NOMO-1 (cell line): Measurements from ENCODE around the gene IL10.
A peak's percentile ranks its signal among the peaks of the same experiment; 100 is the strongest.
"Not testable (repeated sequence)": the region's sequence is repeated elsewhere in the genome, so short reads cannot be mapped to it uniquely, and the experiment has no call there.

ENCODE experiments used
- DNase-seq, 2 experiments: peaks; one replicate each; lab custom pipeline; 2025; ENCODE audit not compliant: unreplicated experiment in 2 of 2; lab: John Stamatoyannopoulos, UW

Gene IL10

DNA sequence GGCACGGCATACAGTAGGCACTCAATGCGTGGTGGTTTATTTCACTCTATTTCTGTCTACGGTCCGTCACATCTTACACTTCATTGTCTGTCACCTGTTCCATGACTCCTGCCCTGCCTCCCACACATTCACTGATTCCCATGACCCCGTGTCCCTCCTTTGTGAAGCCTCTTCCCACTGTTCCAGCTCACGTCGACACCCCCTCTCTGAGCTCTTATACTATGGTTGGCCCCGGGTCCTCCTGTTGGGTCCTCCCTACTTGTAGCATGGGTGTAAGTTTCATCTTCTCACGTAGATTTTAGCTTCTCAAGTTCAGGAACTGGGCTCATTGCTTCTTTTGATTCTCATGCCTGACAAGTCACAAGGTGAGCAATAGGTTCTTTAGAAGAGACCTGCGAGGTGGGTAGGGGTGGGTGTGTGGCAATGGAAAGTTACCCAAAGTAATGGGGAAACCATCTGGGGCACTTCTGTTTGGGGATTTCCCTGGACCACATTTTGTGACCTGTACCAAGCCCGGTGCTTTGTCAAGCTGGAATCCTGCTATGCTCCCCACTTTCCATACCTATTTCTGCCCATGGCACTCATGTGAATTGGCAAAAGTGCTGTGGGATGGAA, 22.1 kb upstream of the IL10 start:
- DNase-seq: no peak

DNA sequence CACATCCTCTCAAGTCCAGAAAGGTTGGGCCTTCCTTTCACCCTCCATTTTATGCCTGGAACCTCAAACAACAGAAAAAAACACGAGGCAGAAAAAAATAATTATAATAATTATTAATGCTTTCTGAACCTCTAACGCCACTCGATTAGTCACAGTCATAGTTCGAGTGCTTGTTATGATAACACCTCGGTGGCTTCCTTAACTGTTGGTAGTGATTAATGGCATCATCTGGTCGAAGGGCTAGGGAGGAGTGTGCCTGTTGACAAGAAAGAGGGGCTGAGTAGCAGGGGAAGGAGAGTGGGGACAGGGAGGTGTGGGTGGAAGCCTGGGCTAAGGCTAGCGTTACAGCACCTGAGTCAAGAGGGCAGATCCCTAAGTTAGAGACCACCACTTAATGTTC, 21.3 kb upstream of the IL10 start:
- DNase-seq: no peak

DNA sequence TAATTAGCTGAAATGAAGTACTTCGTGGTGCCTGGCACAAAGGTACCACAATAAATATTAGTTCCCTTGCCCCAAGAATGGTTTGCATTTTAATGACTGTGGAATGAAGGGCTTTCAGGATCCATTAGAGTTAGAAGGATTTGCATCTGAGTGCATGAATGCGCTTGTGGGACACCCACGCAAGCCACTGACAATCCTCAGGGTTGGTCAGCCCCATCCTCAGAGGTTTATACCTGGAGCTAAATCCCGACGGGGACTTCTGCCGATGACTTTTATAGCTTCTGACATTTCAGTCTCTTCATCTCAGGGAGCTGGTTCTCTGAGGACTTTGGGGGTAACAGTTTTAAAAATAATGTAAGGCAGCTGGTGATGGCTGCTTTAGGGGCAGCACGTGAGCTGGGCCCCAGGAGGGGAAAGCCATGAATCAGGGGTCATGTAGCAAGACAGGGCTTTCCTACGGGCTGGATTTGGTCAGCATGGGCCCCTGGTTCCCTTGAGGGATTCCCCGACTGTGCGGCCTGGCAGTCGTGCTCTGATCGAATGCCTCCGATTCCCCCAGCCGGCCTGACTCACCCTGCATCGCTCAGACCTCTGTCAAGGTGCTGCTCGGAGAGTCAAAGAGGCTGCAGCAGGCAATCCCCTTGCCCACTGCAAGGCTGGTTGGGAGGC, 20.8 kb upstream of the IL10 start:
- no peak for DNase-seq

DNA sequence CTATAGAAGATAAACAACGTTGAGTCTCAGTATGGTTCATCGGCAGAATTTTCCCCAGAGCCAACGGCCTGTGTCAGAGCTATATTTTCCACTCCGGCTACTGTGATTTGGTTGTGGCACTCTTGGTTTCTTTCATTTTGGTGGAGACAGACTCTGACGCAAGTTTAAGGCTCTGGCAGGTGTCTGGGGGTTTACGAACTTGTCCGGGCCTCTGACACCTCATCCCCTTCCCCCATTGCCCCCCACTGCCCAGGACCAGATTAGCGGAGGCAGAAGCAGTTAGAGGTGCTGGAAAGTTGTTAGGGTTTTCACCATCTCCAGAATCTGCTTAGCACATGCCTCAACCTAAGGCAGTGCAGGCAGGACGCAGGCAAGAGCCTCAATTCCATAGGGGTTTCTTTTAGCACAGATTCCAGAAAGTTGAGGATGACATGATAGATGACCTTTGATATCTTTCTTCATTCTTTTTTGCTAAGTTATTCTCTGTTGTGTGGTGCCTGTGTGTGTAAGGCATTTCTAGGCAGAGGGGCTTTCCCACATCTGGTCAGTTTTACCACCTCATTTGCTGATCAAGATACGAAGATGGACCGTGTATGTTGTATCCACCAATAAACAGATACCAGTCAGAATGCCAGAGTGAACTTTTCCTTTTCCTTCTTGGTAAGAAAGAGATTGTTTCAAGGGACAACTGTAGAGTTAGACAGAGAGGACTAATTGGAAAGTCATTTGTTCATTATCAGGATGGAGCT, 18.4 kb upstream of the IL10 start:
- DNase-seq: no peak

DNA sequence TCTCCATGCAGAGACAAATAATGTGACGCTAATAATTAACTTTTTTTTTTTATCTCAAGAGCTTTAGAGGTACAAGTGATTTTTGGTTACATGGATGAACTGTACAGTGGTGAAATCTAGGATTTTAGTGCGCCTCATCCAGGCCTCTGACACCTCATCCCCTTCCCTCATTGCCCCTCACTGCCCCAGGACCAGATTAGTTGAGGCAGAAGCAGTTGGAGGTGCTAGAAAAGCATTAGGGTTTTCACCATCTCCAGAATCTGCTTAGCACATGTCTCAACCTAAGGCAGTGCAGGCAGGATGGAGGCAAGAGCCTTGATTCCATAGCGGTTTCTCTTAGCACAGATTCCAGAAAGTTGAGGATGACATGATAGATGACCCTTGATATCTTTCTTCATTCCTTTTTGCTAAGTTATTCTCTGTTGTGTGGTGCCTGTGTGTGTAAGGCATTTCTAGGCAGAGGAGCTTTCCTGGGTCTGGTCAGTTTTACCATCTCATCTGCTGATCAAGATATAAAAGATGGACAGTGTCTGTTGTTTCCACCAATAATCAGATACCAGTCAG, 16.3 kb upstream of the IL10 start:
- no peak for DNase-seq

DNA sequence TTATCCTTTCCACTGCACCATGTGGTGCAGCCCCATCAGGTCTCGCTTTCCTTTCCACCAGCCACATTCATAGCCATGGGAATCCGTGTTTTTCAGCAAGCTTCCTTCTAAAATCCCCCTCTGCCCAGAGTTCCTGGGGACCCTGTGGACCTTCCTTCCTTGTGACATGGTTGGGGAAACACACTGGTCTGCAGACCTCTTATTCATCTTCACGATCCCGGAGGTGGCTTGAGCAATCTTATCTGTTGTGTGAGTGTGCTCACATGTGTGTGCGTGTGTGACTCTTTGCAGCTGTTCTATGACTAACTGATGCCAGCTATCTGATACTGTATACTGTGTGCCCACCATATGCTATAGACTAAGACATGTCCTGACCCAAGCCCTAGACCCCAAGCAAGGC, 15.6 kb upstream of the IL10 start:
- DNase-seq: no peak

DNA sequence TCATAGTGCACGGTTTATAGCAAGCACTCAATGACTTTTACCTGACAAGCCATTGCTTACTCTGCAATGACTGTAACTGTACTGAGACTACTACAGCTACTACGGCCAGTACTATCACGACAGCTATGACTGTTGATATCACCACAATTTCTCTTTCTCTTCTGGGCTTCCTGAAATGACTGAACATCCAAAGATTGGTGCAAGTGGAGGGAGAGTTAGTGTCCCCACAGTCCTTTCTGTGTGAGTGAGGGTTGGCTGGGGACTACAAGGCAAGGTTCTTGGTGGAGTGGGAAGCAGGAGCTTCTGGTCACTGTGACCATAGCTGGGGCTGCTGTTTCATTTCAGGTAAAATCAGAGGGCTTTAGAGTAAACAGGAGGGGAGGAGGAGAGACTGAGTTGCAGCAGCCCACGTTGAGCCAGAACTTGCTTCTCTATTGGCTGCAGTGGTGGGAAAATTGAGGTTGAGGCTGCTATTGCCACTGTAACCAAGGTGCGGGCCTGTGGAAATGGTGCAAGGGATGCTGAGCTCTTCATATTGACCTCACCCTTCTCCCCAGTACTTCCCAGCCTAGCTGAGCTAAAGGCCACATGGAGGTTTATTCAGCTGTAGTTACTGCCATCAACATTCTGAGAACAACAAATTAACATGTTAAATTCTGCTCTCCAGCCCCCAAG, 14.1 kb upstream of the IL10 start:
- DNase-seq: no peak

DNA sequence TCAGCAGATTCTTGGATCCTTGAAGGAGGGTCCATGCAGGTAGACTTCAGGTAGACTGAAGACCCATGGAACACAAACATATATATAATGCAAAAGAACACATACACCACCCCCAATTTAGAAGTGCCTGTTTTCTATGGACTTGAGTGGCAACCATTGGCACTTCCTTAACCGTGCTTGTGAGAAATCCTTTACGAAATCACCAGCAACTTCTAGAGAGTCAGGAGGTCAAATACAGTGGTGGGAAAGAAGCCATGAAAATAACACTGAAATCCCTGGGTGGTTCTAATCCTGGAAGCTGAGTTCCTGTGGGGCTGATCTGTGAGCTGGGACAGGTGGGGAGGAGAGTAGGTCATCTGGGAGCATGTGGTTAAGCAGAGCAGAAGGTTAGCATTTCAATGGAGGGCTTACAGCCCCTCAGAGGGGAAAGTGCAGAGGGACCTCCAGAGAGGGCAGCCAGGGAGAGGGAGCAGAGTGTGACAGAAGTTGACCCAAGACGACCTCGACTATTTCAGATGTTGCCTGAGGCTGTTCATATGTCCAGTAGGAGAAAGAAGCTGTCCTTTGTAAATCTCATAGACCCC, 13.0 kb upstream of the IL10 start:
- peak in 1 of 2 experiments; percentile 21 for DNase-seq

DNA sequence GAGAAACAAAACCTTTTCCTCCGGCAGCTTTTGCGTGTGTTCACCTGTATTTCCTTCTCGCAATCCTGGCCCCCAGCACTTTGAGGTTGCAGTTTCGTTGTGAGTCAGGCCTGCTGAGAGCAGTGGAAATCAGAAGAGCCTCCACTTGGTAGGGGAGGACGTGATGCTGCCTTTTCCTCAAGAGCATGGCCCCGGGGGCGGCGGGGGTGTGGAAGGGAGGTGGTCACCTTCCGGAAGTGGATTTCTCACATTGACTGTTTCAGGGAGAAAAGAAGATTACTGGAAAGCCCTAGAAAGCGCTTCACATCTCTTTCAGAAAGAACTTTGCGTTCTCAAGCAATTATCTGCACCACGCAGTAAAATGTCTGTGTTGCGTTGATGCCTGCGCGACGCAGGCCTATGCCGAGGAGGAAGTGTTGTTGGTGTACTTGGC, 12.2 kb upstream of the IL10 start:
- no peak for DNase-seq

DNA sequence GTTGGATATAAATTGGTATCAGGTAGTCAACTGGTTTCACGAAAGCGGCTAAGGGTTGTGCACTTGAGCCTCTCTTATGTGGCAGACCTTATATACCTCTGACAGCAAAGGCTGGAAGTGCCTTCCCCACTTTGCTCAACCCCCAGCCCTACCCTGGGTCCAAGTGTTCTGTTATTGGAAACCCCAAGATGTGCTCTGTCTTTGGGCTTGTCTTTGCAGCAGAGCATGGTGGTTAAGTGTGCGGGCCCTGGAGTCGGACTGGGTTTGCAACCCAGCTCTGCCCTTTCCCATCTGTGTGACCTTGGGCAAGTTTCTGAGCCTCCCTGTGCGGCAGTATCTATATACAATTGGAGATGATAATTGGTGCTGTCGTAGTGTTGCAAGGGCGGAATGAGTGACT, 11.2 kb upstream of the IL10 start:
- no peak for DNase-seq

DNA sequence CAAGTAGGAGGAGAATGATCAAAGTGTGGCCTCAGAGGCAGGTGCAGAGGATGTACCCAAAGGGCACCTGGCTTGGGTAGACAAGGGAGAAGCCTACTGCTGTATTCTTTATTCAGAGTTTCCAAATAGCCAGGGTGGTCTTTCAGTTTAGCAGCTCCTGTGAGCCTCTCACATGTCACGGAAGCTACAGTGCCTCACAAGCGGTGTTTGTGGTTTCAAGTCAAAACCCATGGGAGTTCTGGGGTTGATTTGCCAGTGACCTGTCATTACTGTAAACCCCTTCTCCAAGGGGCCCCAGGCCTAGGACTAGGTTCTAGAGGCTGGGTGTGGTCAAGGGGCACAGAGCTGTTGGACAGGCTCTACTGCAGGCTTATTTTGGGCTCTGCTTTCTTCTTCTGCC, 10.2 kb upstream of the IL10 start:
- peak; percentile 29 to 30 for DNase-seq

DNA sequence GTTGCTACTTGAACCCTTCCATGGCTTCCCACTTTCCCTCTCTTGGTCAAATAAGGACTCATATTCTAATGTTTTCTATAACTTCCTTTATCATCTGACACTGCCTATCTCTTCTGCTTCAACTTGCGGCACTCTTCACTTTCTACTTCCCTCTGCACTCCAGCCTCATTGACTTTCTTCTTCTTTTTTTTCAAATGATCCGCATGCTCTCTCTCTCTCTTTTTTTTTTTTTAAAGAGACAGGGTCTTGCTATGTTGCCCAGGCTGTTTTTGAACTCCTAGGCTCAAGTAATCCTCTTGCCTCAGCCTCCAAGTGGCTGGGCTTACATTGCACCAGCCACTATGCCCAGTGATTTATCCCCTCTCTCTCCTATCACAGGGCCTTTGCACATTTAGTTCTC, 7.3 kb upstream of the IL10 start:
- peak; percentile 45 to 92 for DNase-seq

DNA sequence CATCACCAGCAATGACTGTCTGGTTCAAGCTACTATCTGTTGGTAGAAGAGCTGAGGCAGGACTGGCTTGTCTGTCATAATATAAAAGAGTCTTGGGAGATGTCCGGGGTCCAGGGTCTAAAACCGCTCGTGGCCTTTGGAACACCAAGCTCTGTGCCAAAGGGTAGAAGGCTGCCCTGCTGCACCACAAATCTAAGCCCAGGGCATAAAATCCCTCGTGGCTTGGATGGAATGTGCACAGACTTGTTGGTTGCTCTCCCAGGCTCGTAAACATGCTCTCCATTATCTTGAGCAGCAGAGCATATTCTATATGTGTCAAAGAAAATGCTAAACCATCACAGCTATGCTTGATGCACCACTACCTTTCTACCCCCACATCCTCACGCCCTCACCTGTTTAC, 6.6 kb upstream of the IL10 start:
- DNase-seq: not testable (repeated sequence)

DNA sequence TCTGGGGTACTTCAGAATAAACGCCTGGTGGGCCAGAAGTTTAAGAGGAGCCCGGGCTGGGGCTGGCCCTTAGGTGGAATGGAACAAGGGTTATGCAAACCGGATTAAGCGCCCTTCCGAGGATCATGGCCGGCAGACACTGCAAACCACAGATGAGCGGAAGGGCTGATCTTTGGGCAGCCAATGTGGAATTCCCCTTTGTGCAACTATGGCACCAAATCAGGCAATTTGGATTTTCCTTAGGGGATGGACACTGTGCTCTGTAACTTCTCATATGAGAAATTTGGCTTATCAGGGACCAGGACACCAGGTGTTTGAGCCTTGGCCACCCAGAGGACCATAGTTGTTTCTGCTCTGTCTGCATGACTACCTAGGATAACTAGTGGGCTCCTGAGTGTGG, 5.7 kb upstream of the IL10 start:
- DNase-seq: no peak

DNA sequence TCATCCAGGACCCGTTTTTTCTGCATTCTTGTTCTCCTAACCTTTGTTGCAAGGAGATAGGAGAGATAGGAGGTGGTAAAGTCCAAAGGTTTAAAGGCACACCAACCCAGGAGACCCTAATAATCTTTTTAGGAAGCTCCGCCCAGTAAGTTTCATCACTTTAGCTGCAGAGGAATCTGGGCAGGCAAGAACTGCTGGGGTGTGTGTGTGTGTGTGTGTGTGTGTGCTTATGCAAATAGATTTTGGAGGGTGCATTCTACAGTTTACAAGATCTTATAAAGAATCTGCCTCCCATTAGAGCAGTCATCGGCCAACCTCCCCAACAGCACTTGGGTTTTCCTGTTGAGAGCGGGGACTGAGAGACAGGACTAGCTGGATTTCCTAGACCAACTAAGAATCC, 3.9 kb upstream of the IL10 start:
- DNase-seq: peak in 1 of 2 experiments; percentile 48

DNA sequence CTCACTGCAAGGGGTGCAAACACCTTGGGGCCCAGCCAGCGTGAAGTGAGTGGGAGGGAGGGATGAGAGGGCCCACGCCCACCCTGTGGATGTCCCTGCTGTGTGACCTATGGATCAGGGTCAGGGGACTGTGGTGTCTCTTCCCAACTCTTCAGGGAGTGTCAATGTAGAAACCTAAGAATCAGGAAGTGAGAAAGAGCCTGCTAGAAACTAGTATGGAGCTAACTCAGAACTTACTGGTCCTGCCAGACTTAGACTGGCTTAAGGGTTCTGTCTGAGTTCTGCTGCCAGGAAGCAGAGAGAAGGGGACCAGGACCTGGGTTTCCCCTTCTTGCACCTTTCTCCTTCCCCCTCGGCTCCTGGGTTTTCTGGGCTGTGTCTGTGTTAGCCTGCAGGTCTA, 1.8 kb upstream of the IL10 start:
- DNase-seq: peak in 1 of 2 experiments; percentile 63

DNA sequence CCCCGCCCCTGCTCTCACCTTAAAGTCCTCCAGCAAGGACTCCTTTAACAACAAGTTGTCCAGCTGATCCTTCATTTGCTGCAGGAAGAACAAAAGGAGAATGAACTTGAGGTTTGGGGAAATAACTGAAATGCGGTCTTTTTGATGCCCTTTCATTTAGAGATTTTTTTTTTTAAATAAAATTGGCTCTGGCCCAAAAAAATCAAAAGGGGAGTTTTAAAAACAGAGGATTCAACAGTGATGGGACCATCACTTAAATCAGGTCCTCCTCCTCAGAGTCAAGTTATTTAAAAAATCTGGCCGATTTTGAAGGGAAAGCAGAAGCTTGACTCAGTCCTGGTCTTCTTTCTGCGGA, 979 bp downstream of the IL10 start:
- no peak for DNase-seq

DNA sequence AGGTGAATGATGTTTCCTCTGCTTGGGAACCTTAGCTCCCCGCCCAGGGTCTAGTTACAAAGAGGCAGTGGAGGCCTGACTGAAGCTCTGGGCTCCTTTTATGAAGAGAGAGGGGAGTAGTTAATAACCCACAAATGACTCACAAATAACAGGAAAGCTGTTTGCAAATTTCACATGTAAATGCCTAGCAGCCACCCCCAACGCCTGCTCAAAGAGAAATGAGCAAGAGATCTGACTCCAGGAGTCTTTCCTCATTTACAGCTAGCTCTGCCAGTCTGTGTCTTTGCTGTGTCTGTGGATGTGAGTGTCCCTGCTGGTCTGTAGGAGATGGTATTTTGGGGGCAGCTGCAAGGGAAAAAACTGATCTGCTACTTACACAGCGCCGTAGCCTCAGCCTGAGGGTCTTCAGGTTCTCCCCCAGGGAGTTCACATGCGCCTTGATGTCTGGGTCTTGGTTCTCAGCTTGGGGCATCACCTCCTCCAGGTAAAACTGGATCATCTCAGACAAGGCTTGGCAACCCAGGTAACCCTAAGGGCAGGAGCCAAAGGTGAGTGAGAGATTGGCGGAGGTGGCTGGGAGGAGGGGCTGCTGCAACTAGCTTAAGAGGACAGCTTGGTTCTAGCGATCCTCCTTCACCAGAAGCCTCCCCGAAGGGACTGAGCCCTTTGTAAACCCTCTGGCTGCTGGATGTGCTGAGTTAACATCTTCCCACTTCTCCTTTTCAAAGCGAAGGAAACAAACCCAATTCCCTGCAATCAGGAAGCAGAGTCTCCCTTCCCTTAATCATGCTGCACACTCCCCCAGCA, 1.6 kb downstream of the IL10 start, which contains the start of gene IL19:
Gene IL19 (plus strand): TSS at position 243 of the 807 bp plus-strand sequence. CDS start 65,890 bp downstream, outside the sequence.
- peak; percentile 32 to 65 for DNase-seq

DNA sequence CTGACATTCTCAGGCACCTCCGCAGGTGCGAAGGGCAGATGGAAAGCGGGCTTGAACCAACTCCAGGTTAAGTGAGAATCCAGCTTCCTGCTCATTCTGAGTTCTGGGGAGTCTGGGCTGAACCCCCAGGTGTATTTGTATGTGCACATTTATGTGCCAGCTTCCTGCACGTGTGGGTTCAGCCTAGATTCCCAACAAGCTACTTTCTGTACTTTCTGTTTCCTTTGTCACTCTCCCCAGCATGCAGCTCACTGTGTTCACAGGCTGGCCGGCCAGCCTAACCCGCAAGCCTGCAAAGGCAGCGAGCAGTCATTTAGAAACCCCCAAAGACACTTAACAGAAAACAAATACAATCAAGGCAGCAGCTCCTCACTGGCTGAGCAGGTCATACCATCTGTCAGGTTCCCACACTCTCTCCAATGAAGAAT, 3.0 kb downstream of the IL10 start:
- DNase-seq: no peak
